GM19035 (cell line): ENCODE measurements around the gene ADRA2A.

ENCODE experiments used
- ATAC-seq: cut with Tn5 transposase; IDR thresholded peaks from one replicate; pipeline ENCODE4 v1.9.1; 2021; ENCODE audit not compliant: unreplicated experiment

The ADRA2A gene

GRCh38 chr10:111076682-111077478, at the start of gene ADRA2A:
ADRA2A (plus strand) TSS chr10:111077029; CDS start chr10:111077997, 968 bp downstream.
- ATAC-seq, result peak; percentile 38

- ATAC-seq, result no peak
These were observed 46.6 kb upstream of the ADRA2A start for GRCh38 chr10:111030042-111030750.

GRCh38 chr10:111034598-111035310, 42.1 kb upstream of the ADRA2A start:
- ATAC-seq, result no peak

GRCh38 chr10:111035542-111035941, 41.3 kb upstream of the ADRA2A start:
- ATAC-seq, result no peak

GRCh38 chr10:111037858-111038257, 39.0 kb upstream of the ADRA2A start:
- no peak for ATAC-seq

- no peak for ATAC-seq
These were observed 37.3 kb upstream of the ADRA2A start for GRCh38 chr10:111039522-111039921.

GRCh38 chr10:111057006-111057405, 19.8 kb upstream of the ADRA2A start:
- ATAC-seq, result no peak

- no peak for ATAC-seq
These were observed 13.4 kb upstream of the ADRA2A start for GRCh38 chr10:111063471-111063870.

- ATAC-seq, result no peak
These were observed 4.6 kb upstream of the ADRA2A start for GRCh38 chr10:111072232-111072631.

- no peak for ATAC-seq
These were observed 1.1 kb upstream of the ADRA2A start for GRCh38 chr10:111075577-111076185.

GRCh38 chr10:111076191-111076681, 593 bp upstream of the ADRA2A start:
- peak; percentile 80 for ATAC-seq

- no peak for ATAC-seq
These were observed 603 bp downstream of the ADRA2A start for GRCh38 chr10:111077479-111077784.

- ATAC-seq, result no peak
These were observed 1.1 kb downstream of the ADRA2A start for GRCh38 chr10:111077785-111078504.

- no peak for ATAC-seq
These were observed 1.8 kb downstream of the ADRA2A start for GRCh38 chr10:111078505-111079185.

- ATAC-seq, result no peak
These were observed 2.5 kb downstream of the ADRA2A start for GRCh38 chr10:111079241-111079760.

GRCh38 chr10:111079781-111080180, 3.0 kb downstream of the ADRA2A start:
- no peak for ATAC-seq

- no peak for ATAC-seq
These were observed 3.4 kb downstream of the ADRA2A start for GRCh38 chr10:111080224-111080623.

- no peak for ATAC-seq
These were observed 4.8 kb downstream of the ADRA2A start for GRCh38 chr10:111081595-111081994.

GRCh38 chr10:111082102-111082975, 5.5 kb downstream of the ADRA2A start:
- ATAC-seq, result no peak
